Measurements from ENCODE around the gene YJEFN3. TPM values are rescaled to one million over a fixed set of nuclear protein-coding genes. Genes with fewer than 3 reads are reported as not detected.

YJEFN3 gene
- polyA plus RNA-seq, 1 donor (not counting 4 experiments of a cell fraction or from before 2014, with no cell fraction given): 1.2 TPM

- H2AFZ ChIP-seq (ENCODE audit: control insufficient read depth, low read length): no peak overlapping the region
- FAIRE-seq (no peak), DNase-seq (ENCODE audit: low read depth, low spot score) (no peak)
- TF ChIP-seq CTCF (optimal IDR thresholded peaks at IDR 0.05 in 1 of 3, IDR thresholded peaks at IDR 0.05 in 1 of 3, conservative IDR thresholded peaks at IDR 0.05 in 1 of 3; ENCODE audit: extremely low read depth in 1 of 3, insufficient read depth in 2 of 3, low read length in 3 of 3): no peak
- no peak for TF ChIP-seq EZH2 (IDR thresholded peaks at IDR 0.05; ENCODE audit: low read length)
- dilution Hi-C loops (cut with MboI; ENCODE audit: extremely low pct_ligation_motif_present, low sequenced_read_pairs): no loop called here
- no peak overlapping the region for H3K4me3 ChIP-seq (ENCODE audit: control insufficient read depth in 2 of 3, extremely low read depth in 1 of 3, insufficient read depth in 2 of 3, low read depth in 1 of 3, low read length in 3 of 3)
- H3K79me2 ChIP-seq (ENCODE audit: control insufficient read depth, insufficient read depth, low read length): no peaks in the 10 kb centered on the region
- H3K36me3 ChIP-seq (ENCODE audit: control insufficient read depth in 2 of 2, extremely low read depth in 1 of 2, insufficient read depth in 2 of 2, low read length in 2 of 2): no peaks in the 10 kb centered on the region
- H3K27ac ChIP-seq (ENCODE audit: control insufficient read depth, insufficient read depth, low read length): no peak overlapping the region
- no peaks in the 10 kb centered on the region for H3K9me1 ChIP-seq (ENCODE audit: control insufficient read depth, extremely low read depth, insufficient read depth, low read length)
- no peaks in the 10 kb centered on the region for H3K4me1 ChIP-seq (ENCODE audit: control insufficient read depth, extremely low read depth, insufficient read depth, low read length)
- no peaks in the 10 kb centered on the region for H4K20me1 ChIP-seq (ENCODE audit: control insufficient read depth, extremely low read depth, insufficient read depth, low read length)
- no peaks in the 10 kb centered on the region for H3K9me3 ChIP-seq (ENCODE audit: control insufficient read depth, low read depth, low read length)
- no peak overlapping the region for H3K4me2 ChIP-seq (ENCODE audit: control insufficient read depth, extremely low read depth, insufficient read depth, low read depth, low read length)
- no peak overlapping the region for H3K9ac ChIP-seq (ENCODE audit: control insufficient read depth, extremely low read depth, insufficient read depth, low read length)
- H3K27me3 ChIP-seq (ENCODE audit: control insufficient read depth, extremely low read depth, insufficient read depth, low read length): no peaks in the 10 kb centered on the region
Observed at GRCh38 chr19:19559931-19560330, 31.2 kb downstream of the YJEFN3 start.

GRCh38 chr19:19561946-19562664 lies 33.4 kb downstream of the YJEFN3 start:
- H3K9ac ChIP-seq (ENCODE audit: control insufficient read depth, extremely low read depth, insufficient read depth, low read length): no peak overlapping the region
- DNase-seq (ENCODE audit: low read depth, low spot score): no peak
- dilution Hi-C loops (cut with MboI; ENCODE audit: extremely low pct_ligation_motif_present, low sequenced_read_pairs): no loop called here

More at GRCh38 chr19:19561946-19562664, 33.4 kb downstream of the YJEFN3 start:
- no peaks in the 10 kb centered on the region for H3K9me1 ChIP-seq (ENCODE audit: control insufficient read depth, extremely low read depth, insufficient read depth, low read length)
- no peak overlapping the region for H3K4me2 ChIP-seq (ENCODE audit: control insufficient read depth, extremely low read depth, insufficient read depth, low read depth, low read length)
- H3K36me3 ChIP-seq (ENCODE audit: control insufficient read depth in 2 of 2, extremely low read depth in 1 of 2, insufficient read depth in 2 of 2, low read length in 2 of 2): no peaks in the 10 kb centered on the region
- no peaks in the 10 kb centered on the region for H3K27me3 ChIP-seq (ENCODE audit: control insufficient read depth, extremely low read depth, insufficient read depth, low read length)
- TF ChIP-seq EZH2 (IDR thresholded peaks at IDR 0.05; ENCODE audit: low read length) (no peak), CTCF (optimal IDR thresholded peaks at IDR 0.05 in 1 of 3, IDR thresholded peaks at IDR 0.05 in 1 of 3, conservative IDR thresholded peaks at IDR 0.05 in 1 of 3; ENCODE audit: extremely low read depth in 1 of 3, insufficient read depth in 2 of 3, low read length in 3 of 3) (no peak)
- no peaks in the 10 kb centered on the region for H3K4me1 ChIP-seq (ENCODE audit: control insufficient read depth, extremely low read depth, insufficient read depth, low read length)
- H3K27ac ChIP-seq (ENCODE audit: control insufficient read depth, insufficient read depth, low read length): no peak overlapping the region
- FAIRE-seq: no peak
- no peaks in the 10 kb centered on the region for H3K79me2 ChIP-seq (ENCODE audit: control insufficient read depth, insufficient read depth, low read length)
- H3K9me3 ChIP-seq (ENCODE audit: control insufficient read depth, low read depth, low read length): no peaks in the 10 kb centered on the region
- no peak overlapping the region for H3K4me3 ChIP-seq (ENCODE audit: control insufficient read depth in 2 of 3, extremely low read depth in 1 of 3, insufficient read depth in 2 of 3, low read depth in 1 of 3, low read length in 3 of 3)
- H2AFZ ChIP-seq (ENCODE audit: control insufficient read depth, low read length): no peak overlapping the region
- no peaks in the 10 kb centered on the region for H4K20me1 ChIP-seq (ENCODE audit: control insufficient read depth, extremely low read depth, insufficient read depth, low read length)
